Nephron (organoid): ENCODE data around the gene PANK3.
"Not testable (repeated sequence)": the region's sequence is repeated elsewhere in the genome, so short reads cannot be mapped to it uniquely, and the experiment has no call there.

Source experiments
- H3K27ac Mint-ChIP-seq, 3 experiments: 2 replicates each; pipeline ENCODE4 v1.8.0; 2020; ENCODE audit warnings: mixed read lengths in 3 of 3, mild to moderate bottlenecking in 2 of 3, moderate library complexity in 1 of 3
- H3K27me3 Mint-ChIP-seq: 2 replicates; pipeline ENCODE4 v1.8.0; 2021; ENCODE audit warnings: low read depth, mild to moderate bottlenecking, moderate library complexity, mixed read lengths
- H3K36me3 Mint-ChIP-seq: 2 replicates; pipeline ENCODE4 v1.8.0; 2020; ENCODE audit warnings: low read depth, mixed read lengths
- H3K4me1 Mint-ChIP-seq: 2 replicates; pipeline ENCODE4 v1.8.0; 2020; ENCODE audit warnings: mixed read lengths
- H3K4me3 Mint-ChIP-seq, 3 experiments: 2 replicates each; pipeline ENCODE4 v1.8.0; 2020; ENCODE audit warnings: mild to moderate bottlenecking in 3 of 3, mixed read lengths in 3 of 3, moderate library complexity in 2 of 3
- H3K9me3 Mint-ChIP-seq: 2 replicates; pipeline ENCODE4 v1.8.0; 2020; ENCODE audit warnings: mixed read lengths
- TF ChIP-seq, protein P1 (sequence below), 3 experiments: fragments of 200-600 bp; sonication (generic); IDR thresholded peaks; one replicate each; pipeline ENCODE4 v1.5.0; 2021; ENCODE audit warnings: antibody characterized with exemption in 3 of 3; ENCODE audit not compliant: unreplicated experiment in 3 of 3

Gene PANK3

GRCh38 chr5:168601972-168602371, 22.8 kb upstream of the PANK3 start:
- Mint-ChIP-seq H3K27ac (no peak overlapping the region), H3K4me3 (no peak overlapping the region), H3K9me3 (peaks cover 7% of the 10 kb centered on the region), H3K4me1 (peaks cover 4% of the 10 kb centered on the region), H3K27me3 (peaks cover 4% of the 10 kb centered on the region), H3K36me3 (no peaks in the 10 kb centered on the region)
- TF ChIP-seq, protein P1, sequence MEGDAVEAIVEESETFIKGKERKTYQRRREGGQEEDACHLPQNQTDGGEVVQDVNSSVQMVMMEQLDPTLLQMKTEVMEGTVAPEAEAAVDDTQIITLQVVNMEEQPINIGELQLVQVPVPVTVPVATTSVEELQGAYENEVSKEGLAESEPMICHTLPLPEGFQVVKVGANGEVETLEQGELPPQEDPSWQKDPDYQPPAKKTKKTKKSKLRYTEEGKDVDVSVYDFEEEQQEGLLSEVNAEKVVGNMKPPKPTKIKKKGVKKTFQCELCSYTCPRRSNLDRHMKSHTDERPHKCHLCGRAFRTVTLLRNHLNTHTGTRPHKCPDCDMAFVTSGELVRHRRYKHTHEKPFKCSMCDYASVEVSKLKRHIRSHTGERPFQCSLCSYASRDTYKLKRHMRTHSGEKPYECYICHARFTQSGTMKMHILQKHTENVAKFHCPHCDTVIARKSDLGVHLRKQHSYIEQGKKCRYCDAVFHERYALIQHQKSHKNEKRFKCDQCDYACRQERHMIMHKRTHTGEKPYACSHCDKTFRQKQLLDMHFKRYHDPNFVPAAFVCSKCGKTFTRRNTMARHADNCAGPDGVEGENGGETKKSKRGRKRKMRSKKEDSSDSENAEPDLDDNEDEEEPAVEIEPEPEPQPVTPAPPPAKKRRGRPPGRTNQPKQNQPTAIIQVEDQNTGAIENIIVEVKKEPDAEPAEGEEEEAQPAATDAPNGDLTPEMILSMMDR (IDR thresholded peaks at IDR 0.05; ENCODE audit: unreplicated experiment in 3 of 3) = no peak

GRCh38 chr5:168600409-168600808, 21.2 kb upstream of the PANK3 start:
- peaks cover 9% of the 10 kb centered on the region for H3K27me3 Mint-ChIP-seq
- H3K27ac Mint-ChIP-seq = peak overlapping the region in 2 of 3 experiments; percentile 4 to 78
- peaks cover 4% of the 10 kb centered on the region for H3K4me1 Mint-ChIP-seq
- H3K4me3 Mint-ChIP-seq = no peak overlapping the region
- H3K9me3 Mint-ChIP-seq = peaks cover 12% of the 10 kb centered on the region
- H3K36me3 Mint-ChIP-seq = no peaks in the 10 kb centered on the region
- TF ChIP-seq, protein P1 (IDR thresholded peaks at IDR 0.05; ENCODE audit: unreplicated experiment in 3 of 3) = no peak

DNA sequence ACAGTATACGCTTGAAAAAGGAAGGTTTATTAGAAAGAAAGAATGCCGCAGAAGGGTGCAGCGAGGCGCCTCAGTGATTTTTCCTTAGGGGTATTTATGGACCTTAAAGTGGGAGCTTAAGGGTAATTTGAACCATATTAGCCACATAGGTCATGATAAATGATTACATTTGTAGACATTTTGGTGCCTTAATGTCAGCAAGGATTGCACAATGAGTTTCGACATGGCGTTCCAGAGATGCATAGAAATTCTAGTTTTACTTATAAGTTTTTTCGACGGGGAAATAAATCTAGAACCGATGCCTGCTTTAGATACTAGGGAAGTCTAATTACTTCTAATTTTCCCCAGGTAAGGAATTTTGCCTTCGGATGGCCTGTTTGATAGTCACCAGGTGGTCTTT, 20.7 kb upstream of the PANK3 start:
- Mint-ChIP-seq H3K9me3 (peaks cover 13% of the 10 kb centered on the region), H3K27me3 (peaks cover 10% of the 10 kb centered on the region), H3K36me3 (no peaks in the 10 kb centered on the region), H3K27ac (peak overlapping the region in 1 of 3 experiments; percentile 78), H3K4me3 (no peak overlapping the region), H3K4me1 (peaks cover 4% of the 10 kb centered on the region)
- TF ChIP-seq, protein P1 (IDR thresholded peaks at IDR 0.05; ENCODE audit: unreplicated experiment in 3 of 3) = no peak

- Mint-ChIP-seq H3K9me3 (peaks cover 18% of the 10 kb centered on the region), H3K36me3 (no peaks in the 10 kb centered on the region), H3K27ac (no peak overlapping the region), H3K27me3 (peaks cover 14% of the 10 kb centered on the region), H3K4me1 (peaks cover 1% of the 10 kb centered on the region), H3K4me3 (no peak overlapping the region)
- TF ChIP-seq, protein P1 (IDR thresholded peaks at IDR 0.05; ENCODE audit: unreplicated experiment in 3 of 3) = no peak
Observed at GRCh38 chr5:168598639-168599038, 19.5 kb upstream of the PANK3 start.

DNA sequence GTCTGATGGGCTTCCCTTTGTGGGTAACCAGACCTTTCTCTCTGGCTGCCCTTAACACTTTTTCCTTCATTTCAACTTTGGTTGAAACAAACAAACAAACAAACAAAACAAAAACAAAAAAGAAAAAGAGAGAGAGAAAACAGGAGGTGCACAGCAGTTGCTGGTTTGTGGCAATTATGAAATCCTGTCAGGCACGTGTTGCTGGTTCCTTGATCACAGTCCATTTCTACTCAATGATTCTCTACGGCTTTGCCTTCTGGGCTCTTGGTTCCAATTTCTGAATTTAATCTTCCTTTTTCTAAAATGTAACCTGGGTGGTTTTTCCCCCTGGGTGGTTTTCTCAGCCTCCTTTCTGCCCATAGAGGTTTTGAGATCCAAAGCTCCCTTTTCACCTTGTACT, 17.8 kb upstream of the PANK3 start:
- Mint-ChIP-seq H3K36me3 (no peaks in the 10 kb centered on the region), H3K9me3 (peaks cover 18% of the 10 kb centered on the region), H3K27ac (no peak overlapping the region), H3K4me3 (no peak overlapping the region), H3K4me1 (no peaks in the 10 kb centered on the region), H3K27me3 (peaks cover 14% of the 10 kb centered on the region)
- TF ChIP-seq, protein P1 (IDR thresholded peaks at IDR 0.05; ENCODE audit: unreplicated experiment in 3 of 3) = no peak

DNA sequence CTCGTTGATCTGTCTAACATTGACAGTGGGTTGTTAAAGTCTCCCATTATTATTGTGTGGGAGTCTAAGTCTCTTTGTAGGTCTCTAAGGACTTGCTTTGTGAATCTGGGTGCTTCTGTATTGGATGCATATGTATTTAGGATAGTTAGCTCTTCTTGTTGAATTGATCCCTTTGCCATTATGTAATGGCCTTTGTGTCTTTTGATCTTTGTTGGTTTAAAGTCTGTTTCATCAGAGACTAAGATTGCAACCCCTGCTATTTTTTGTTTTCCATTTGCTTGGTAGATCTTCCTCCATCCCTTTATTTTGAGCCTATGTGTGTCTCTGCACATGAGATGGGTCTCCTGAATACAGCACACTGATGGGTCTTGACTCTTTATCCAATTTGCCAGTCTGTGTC, 17.0 kb upstream of the PANK3 start:
- Mint-ChIP-seq H3K9me3 (peaks cover 18% of the 10 kb centered on the region), H3K27me3 (peaks cover 14% of the 10 kb centered on the region)
- not testable (repeated sequence) for H3K36me3 Mint-ChIP-seq, H3K4me1 Mint-ChIP-seq, H3K27ac Mint-ChIP-seq, H3K4me3 Mint-ChIP-seq
